ENCODE results near the gene CTIF. TPM values are rescaled to one million over a fixed set of nuclear protein-coding genes. Genes with fewer than 3 reads are reported as not detected.

CTIF gene
- polyA plus RNA-seq, 4 donors: 8.1 to 22.6 (median 11.3) TPM

- Histone ChIP-seq H3K27me3 (ENCODE audit: control insufficient read depth in 3 of 3, insufficient read depth in 3 of 3, low read length in 3 of 3) (no peaks in the 10 kb centered on the region), H3K9me3 (ENCODE audit: control insufficient read depth in 2 of 2, insufficient read depth in 1 of 2, low read depth in 1 of 2, low read length in 1 of 2) (no peaks in the 10 kb centered on the region), H3K4me1 (ENCODE audit: control insufficient read depth in 3 of 3, insufficient read depth in 2 of 3, low read depth in 1 of 3, low read length in 2 of 3) (no peaks in the 10 kb centered on the region), H3K36me3 (ENCODE audit: control insufficient read depth in 3 of 3, insufficient read depth in 2 of 3, low read depth in 1 of 3, low read length in 3 of 3) (peaks cover 0 to 14% (median 0%) of the 10 kb centered on the region in 3 donors), H3K4me3 (ENCODE audit: low read depth in 1 of 3, low read length in 3 of 3) (no peak overlapping the region), H3K27ac (ENCODE audit: low read depth in 1 of 3, low read length in 2 of 3) (no peak overlapping the region)
- FAIRE-seq (no peak), DNase-seq (no peak)
- 94 to 95% (median 94%) methylated on average over 5 of the region's 5 CpGs for WGBS, 3 donors
Measured at GRCh38 chr18:48577478-48578190, 38.8 kb downstream of the CTIF start.

- no peaks in the 10 kb centered on the region for H3K4me1 ChIP-seq (ENCODE audit: control insufficient read depth in 3 of 3, insufficient read depth in 2 of 3, low read depth in 1 of 3, low read length in 2 of 3)
- no peak overlapping the region for H3K4me3 ChIP-seq (ENCODE audit: low read depth in 1 of 3, low read length in 3 of 3)
- H3K9me3 ChIP-seq (ENCODE audit: control insufficient read depth in 2 of 2, insufficient read depth in 1 of 2, low read depth in 1 of 2, low read length in 1 of 2): no peaks in the 10 kb centered on the region
- WGBS, 3 donors: 88 to 95% (median 88%) methylated on average over 3 of the region's 3 CpGs
- DNase-seq (no peak), FAIRE-seq (no peak)
- no peak overlapping the region for H3K27ac ChIP-seq (ENCODE audit: low read depth in 1 of 3, low read length in 2 of 3)
- peaks cover 0 to 15% (median 0%) of the 10 kb centered on the region in 3 donors for H3K36me3 ChIP-seq (ENCODE audit: control insufficient read depth in 3 of 3, insufficient read depth in 2 of 3, low read depth in 1 of 3, low read length in 3 of 3)
- no peaks in the 10 kb centered on the region for H3K27me3 ChIP-seq (ENCODE audit: control insufficient read depth in 3 of 3, insufficient read depth in 3 of 3, low read length in 3 of 3)
Measured at GRCh38 chr18:48578289-48578688, 39.5 kb downstream of the CTIF start.

- 91 to 93% (median 92%) methylated on average over 7 of the region's 7 CpGs for WGBS, 3 donors
Measured at GRCh38 chr18:48580066-48580465, 41.2 kb downstream of the CTIF start.

DNA sequence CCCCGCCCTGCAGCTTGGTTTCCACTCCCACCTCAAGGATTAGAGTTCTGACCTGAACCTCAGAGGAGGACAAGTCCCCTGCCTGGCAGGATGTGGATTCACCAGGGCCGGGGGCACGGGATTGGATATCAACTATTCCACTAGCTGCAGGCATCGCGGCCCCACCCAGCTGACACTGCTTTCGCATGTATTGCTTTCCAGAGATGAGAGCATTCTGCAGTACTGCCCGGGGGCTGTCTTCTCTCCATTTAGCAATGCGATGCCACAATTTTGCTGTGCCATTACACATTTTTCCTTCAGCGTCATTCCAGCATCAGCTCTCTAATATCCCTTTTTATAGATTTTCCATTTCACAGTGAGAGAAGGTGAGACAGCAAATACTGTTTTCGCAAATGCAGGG, 42.0 kb downstream of the CTIF start:
- Histone ChIP-seq H3K9me3 (ENCODE audit: control insufficient read depth in 2 of 2, insufficient read depth in 1 of 2, low read depth in 1 of 2, low read length in 1 of 2) (no peaks in the 10 kb centered on the region), H3K4me1 (ENCODE audit: control insufficient read depth in 3 of 3, insufficient read depth in 2 of 3, low read depth in 1 of 3, low read length in 2 of 3) (no peaks in the 10 kb centered on the region), H3K27ac (ENCODE audit: low read depth in 1 of 3, low read length in 2 of 3) (no peak overlapping the region), H3K36me3 (ENCODE audit: control insufficient read depth in 3 of 3, insufficient read depth in 2 of 3, low read depth in 1 of 3, low read length in 3 of 3) (peaks cover 0 to 7% (median 0%) of the 10 kb centered on the region in 3 donors), H3K27me3 (ENCODE audit: control insufficient read depth in 3 of 3, insufficient read depth in 3 of 3, low read length in 3 of 3) (no peaks in the 10 kb centered on the region), H3K4me3 (ENCODE audit: low read depth in 1 of 3, low read length in 3 of 3) (no peak overlapping the region)
- no peak for FAIRE-seq
- no peak for DNase-seq
- WGBS, 3 donors: 89 to 92% (median 91%) methylated on average over 10 of the region's 10 CpGs

More at GRCh38 chr18:48580066-48580465, 41.2 kb downstream of the CTIF start:
- H3K4me1 ChIP-seq (ENCODE audit: control insufficient read depth in 3 of 3, insufficient read depth in 2 of 3, low read depth in 1 of 3, low read length in 2 of 3): no peaks in the 10 kb centered on the region
- no peak overlapping the region for H3K27ac ChIP-seq (ENCODE audit: low read depth in 1 of 3, low read length in 2 of 3)
- FAIRE-seq (no peak), DNase-seq (no peak)
- no peaks in the 10 kb centered on the region for H3K9me3 ChIP-seq (ENCODE audit: control insufficient read depth in 2 of 2, insufficient read depth in 1 of 2, low read depth in 1 of 2, low read length in 1 of 2)
- H3K27me3 ChIP-seq (ENCODE audit: control insufficient read depth in 3 of 3, insufficient read depth in 3 of 3, low read length in 3 of 3): no peaks in the 10 kb centered on the region
- H3K4me3 ChIP-seq (ENCODE audit: low read depth in 1 of 3, low read length in 3 of 3): no peak overlapping the region
- peaks cover 0 to 13% (median 0%) of the 10 kb centered on the region in 3 donors for H3K36me3 ChIP-seq (ENCODE audit: control insufficient read depth in 3 of 3, insufficient read depth in 2 of 3, low read depth in 1 of 3, low read length in 3 of 3)

GRCh38 chr18:48581206-48581605, 42.4 kb downstream of the CTIF start:
- FAIRE-seq (no peak), DNase-seq (no peak)
- 48 to 67% (median 56%) methylated on average over 4 of the region's 4 CpGs for WGBS, 3 donors
- H3K9me3 ChIP-seq (ENCODE audit: control insufficient read depth in 2 of 2, insufficient read depth in 1 of 2, low read depth in 1 of 2, low read length in 1 of 2): no peaks in the 10 kb centered on the region
- H3K36me3 ChIP-seq (ENCODE audit: control insufficient read depth in 3 of 3, insufficient read depth in 2 of 3, low read depth in 1 of 3, low read length in 3 of 3): peaks cover 0 to 3% (median 0%) of the 10 kb centered on the region in 3 donors
- no peaks in the 10 kb centered on the region for H3K4me1 ChIP-seq (ENCODE audit: control insufficient read depth in 3 of 3, insufficient read depth in 2 of 3, low read depth in 1 of 3, low read length in 2 of 3)
- no peaks in the 10 kb centered on the region for H3K27me3 ChIP-seq (ENCODE audit: control insufficient read depth in 3 of 3, insufficient read depth in 3 of 3, low read length in 3 of 3)
- no peak overlapping the region for H3K4me3 ChIP-seq (ENCODE audit: low read depth in 1 of 3, low read length in 3 of 3)
- H3K27ac ChIP-seq (ENCODE audit: low read depth in 1 of 3, low read length in 2 of 3): no peak overlapping the region

- FAIRE-seq (no peak), DNase-seq (no peak)
- Histone ChIP-seq H3K27me3 (ENCODE audit: control insufficient read depth in 3 of 3, insufficient read depth in 3 of 3, low read length in 3 of 3) (no peaks in the 10 kb centered on the region), H3K4me1 (ENCODE audit: control insufficient read depth in 3 of 3, insufficient read depth in 2 of 3, low read depth in 1 of 3, low read length in 2 of 3) (no peaks in the 10 kb centered on the region), H3K36me3 (ENCODE audit: control insufficient read depth in 3 of 3, insufficient read depth in 2 of 3, low read depth in 1 of 3, low read length in 3 of 3) (peaks cover 0 to 3% (median 0%) of the 10 kb centered on the region in 3 donors), H3K4me3 (ENCODE audit: low read depth in 1 of 3, low read length in 3 of 3) (no peak overlapping the region), H3K27ac (ENCODE audit: low read depth in 1 of 3, low read length in 2 of 3) (no peak overlapping the region), H3K9me3 (ENCODE audit: control insufficient read depth in 2 of 2, insufficient read depth in 1 of 2, low read depth in 1 of 2, low read length in 1 of 2) (no peaks in the 10 kb centered on the region)
- WGBS, 3 donors: 82 to 88% (median 87%) methylated on average over 8 of the region's 8 CpGs
Measured at GRCh38 chr18:48581941-48582340, 43.1 kb downstream of the CTIF start.

DNA sequence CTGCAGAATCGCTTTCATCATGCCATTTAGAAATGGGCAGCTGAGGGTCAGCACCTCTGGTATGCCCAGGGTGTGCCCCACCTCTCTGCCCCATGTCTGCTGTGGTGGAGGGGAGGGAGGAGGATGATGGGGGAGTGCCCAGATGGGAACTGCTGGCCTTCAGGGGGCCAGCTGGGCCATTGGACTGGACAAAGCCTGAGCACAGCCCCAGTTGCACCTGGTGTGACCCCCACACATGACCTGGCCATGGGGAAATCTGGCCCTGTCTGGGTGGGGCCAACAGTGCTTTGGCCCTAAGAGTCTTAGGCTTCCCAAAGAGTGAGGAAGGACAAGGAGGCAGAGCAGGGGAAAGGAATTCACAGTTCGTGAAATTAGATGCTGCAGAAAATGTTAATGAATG, 44.1 kb downstream of the CTIF start:
- FAIRE-seq (no peak), DNase-seq (no peak)
- Histone ChIP-seq H3K4me3 (ENCODE audit: low read depth in 1 of 3, low read length in 3 of 3) (no peak overlapping the region), H3K4me1 (ENCODE audit: control insufficient read depth in 3 of 3, insufficient read depth in 2 of 3, low read depth in 1 of 3, low read length in 2 of 3) (no peaks in the 10 kb centered on the region), H3K27me3 (ENCODE audit: control insufficient read depth in 3 of 3, insufficient read depth in 3 of 3, low read length in 3 of 3) (no peaks in the 10 kb centered on the region), H3K9me3 (ENCODE audit: control insufficient read depth in 2 of 2, insufficient read depth in 1 of 2, low read depth in 1 of 2, low read length in 1 of 2) (no peaks in the 10 kb centered on the region), H3K36me3 (ENCODE audit: control insufficient read depth in 3 of 3, insufficient read depth in 2 of 3, low read depth in 1 of 3, low read length in 3 of 3) (peaks cover 0 to 3% (median 0%) of the 10 kb centered on the region in 3 donors), H3K27ac (ENCODE audit: low read depth in 1 of 3, low read length in 2 of 3) (no peak overlapping the region)
- WGBS, 3 donors: 88 to 94% (median 94%) methylated on average over 2 of the region's 2 CpGs

DNA sequence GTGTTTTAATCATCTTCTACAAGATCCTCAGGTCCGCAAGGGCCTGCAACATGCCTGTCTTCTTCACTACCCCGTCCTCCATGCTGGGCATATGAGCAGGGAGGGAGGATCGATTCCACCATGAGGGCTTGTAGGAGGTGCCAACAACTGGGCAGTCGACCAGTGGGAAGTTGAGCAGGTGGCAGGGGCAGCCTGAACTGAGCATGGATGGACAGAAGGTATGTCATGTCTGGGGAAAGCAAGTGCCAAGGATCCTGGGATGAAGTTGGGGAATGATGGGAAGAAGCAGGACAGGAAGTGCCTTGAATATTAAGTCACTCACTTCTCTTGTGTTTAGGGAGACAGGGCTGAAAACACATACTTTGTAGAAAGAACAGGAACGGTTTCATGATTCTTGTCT, 44.7 kb downstream of the CTIF start:
- Histone ChIP-seq H3K27me3 (ENCODE audit: control insufficient read depth in 3 of 3, insufficient read depth in 3 of 3, low read length in 3 of 3) (no peaks in the 10 kb centered on the region), H3K4me1 (ENCODE audit: control insufficient read depth in 3 of 3, insufficient read depth in 2 of 3, low read depth in 1 of 3, low read length in 2 of 3) (no peaks in the 10 kb centered on the region), H3K36me3 (ENCODE audit: control insufficient read depth in 3 of 3, insufficient read depth in 2 of 3, low read depth in 1 of 3, low read length in 3 of 3) (peaks cover 0 to 3% (median 0%) of the 10 kb centered on the region in 3 donors), H3K27ac (ENCODE audit: low read depth in 1 of 3, low read length in 2 of 3) (no peak overlapping the region), H3K4me3 (ENCODE audit: low read depth in 1 of 3, low read length in 3 of 3) (no peak overlapping the region), H3K9me3 (ENCODE audit: control insufficient read depth in 2 of 2, insufficient read depth in 1 of 2, low read depth in 1 of 2, low read length in 1 of 2) (no peaks in the 10 kb centered on the region)
- WGBS, 3 donors: 77 to 83% (median 79%) methylated on average over 5 of the region's 5 CpGs
- FAIRE-seq (no peak), DNase-seq (no peak)

All from small intestine (tissue), 7 donors.